COLO668 (cell line): Measurements from ENCODE around the gene CCDC97.

Experiments used
- DNase-seq: peaks from one replicate; lab custom pipeline; 2025; ENCODE audit not compliant: unreplicated experiment; lab: John Stamatoyannopoulos, UW

Gene CCDC97

DNA sequence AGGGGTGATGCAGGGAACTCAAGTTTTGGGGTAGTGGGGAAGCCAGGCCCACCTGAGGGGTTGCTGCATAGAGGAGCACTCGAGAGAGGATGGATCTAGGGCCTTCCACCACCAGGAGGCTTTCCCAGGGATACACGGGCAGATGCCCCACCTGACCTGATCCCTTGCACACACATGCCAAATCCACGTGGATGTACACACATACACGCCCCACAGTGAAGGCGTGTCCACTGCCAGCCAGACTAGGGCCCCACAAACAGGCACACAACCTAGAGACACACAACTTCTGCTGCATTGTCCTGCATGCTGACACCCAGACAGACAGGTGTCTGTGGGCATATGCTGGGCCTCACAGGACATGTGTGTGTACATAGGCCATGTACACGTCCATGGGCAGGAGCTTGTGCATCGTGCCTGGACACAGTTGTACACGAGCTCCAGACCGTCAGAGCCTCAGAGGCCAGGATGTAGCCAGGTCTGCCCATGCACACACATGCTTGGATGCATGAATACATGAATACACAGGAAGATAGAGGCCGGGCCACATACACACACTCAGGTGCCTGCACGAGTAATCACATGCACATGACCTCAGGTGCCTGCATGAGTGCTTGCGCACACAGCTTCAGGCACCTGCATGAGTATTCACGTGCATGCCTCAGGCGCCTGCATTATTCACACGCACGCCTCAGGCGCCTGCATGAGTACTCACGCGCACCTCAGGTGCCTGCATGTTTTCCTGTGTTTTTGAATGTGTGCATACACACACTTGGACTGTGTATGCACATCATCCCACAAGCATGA lies 8.9 kb downstream of the CCDC97 start:
- DNase-seq: no peak

DNA sequence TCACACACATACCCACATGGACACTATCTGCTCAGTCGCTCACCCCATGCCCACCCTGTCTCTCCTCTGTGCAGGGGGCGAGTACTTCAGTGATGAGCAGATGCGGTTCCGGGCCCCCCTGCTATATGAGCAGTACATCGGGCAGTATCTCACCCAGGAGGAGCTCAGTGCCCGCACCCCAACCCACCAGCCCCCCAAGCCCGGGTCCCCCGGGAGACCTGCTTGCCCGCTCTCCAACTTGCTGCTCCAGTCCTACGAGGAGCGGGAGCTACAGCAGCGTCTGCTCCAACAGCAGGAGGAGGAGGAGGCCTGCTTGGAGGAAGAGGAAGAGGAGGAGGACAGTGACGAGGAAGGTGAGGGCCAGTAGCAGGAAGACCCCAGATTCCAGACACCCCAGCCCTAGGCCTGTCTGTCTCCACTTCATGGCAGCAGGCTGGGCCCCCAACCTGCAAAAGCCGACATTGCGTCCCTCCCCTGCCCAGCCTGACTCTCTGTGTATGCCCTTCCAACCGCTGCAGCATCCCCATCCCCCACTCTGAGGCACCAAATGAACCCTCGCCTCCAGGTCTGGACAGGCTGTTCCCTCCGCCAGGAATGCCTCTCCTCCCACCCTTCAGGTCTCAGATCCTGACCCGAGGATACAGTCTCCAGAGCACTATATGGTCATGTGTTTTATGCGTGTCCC lies 9.7 kb downstream of the CCDC97 start:
- no peak for DNase-seq

DNA sequence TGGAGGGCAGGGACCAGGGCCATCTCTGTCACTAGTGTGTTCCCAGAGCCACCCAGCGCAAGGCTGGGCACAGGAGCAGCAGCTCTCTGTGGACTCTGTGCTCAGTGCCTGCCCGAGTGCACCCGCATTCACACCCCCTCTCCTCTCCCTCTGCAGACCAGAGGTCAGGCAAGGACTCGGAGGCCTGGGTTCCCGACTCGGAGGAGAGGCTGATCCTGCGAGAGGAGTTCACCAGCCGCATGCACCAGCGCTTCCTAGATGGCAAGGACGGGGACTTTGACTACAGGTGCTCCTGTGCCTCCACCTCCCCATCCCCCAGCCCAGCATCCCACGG lies 10.2 kb downstream of the CCDC97 start:
- no peak for DNase-seq

DNA sequence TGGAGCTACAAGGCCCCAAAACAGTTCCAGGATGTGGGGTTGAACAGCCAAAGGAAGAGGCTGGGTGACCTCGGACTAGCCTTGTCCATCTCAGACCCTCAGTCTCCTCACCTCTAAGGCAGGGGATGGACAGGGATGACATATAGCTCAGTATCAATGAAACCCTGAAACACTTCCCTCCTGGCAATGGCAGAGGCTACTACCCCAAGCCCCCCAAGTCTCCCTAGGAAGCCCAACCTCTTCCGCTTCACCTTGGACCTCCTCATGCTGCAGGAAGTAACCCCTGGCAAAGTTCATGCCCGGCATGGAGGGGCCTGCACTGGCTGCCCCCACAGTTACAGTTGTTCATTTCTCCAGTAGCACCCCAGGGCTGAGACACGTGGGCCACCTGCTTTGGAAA lies 10.6 kb downstream of the CCDC97 start:
- no peak for DNase-seq

DNA sequence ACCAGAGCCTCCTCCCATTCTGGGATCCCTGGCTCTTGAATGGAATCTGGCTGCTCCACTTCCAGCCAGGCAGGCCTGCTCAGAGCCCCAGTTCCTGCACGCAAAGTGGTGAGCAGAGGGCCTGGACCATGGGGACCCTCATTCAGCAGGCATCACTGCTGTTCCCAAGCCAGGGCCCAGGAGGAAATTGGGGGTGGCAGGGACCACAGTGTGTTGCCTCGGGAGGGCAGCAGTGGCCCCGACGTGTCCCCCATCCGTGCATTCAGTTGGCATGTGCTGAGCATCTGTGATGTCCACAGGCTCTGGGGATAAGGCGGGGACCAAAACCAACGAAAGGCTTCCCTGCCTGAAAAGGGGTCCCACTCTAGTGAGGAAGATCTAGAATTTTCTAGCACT lies 11.2 kb downstream of the CCDC97 start:
- DNase-seq: no peak

DNA sequence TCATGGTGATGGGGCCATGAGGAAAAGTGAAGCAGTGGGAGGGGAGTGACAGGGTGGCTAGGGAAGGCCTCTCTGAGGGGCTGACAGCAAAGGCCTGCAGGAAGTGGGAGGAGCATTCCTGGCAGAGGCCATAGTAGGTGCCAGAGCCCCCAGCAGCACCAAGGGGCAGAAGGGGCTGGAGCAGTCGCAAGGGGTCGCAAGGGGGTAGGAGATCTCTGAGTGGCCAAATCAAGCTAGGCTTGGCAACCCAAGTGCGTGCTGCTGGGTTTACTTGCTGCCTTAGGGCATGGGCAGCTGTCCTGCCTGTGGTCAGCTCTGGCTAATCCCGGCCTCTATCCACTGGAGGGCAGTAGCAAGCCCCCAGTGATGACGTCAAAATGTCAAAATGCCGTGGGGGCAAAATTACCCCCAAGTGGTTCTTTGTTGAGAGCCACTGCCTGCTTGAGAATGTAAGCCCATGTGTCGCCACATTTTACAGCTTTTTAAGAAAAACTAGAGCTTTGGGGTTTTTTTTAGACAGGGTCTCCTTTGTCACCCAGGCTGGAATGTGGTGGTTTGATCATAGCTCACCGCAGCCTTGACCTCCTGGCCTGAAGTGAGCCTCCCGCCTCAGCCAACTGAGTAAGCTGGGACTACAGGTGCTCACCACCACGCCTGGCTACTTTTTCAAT lies 11.8 kb downstream of the CCDC97 start:
- peak; percentile 4 for DNase-seq

DNA sequence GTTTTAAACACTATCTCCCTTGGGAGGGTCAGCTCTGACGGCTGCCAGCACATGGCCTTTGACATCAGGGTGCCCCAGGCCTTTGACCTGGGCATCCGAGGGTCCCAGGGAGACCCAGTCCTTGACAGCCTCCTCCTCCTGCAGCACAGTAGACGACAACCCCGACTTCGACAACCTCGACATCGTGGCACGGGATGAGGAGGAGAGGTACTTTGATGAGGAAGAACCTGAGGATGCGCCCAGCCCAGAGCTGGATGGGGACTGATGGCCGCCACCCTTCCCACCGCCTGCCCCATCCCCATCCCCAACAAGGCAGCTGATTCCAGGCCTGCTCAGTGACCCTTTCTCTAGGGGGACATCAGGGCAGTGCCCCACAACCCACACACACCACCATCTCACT lies 12.5 kb downstream of the CCDC97 start:
- DNase-seq: no peak

DNA sequence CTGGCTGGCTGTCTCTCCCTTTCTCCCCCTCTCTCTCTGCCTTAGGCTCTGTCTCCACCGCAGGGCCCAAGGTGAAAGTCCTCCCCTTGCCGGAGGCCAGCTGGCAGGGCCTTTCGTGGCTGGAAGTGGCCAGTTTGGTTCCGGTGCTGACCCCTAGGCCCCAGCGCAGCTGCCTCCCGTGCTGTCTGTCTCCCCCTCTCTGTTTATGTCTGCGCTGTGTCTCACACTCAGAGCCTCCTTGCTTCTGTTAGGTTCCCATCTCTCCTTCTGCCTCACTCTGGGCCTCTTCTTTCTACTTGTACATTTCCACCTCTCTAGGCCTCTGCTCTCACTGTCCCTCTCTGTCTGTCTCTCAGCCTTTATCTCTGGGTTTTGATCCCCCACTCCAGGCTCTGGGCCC lies 13.1 kb downstream of the CCDC97 start:
- no peak for DNase-seq

DNA sequence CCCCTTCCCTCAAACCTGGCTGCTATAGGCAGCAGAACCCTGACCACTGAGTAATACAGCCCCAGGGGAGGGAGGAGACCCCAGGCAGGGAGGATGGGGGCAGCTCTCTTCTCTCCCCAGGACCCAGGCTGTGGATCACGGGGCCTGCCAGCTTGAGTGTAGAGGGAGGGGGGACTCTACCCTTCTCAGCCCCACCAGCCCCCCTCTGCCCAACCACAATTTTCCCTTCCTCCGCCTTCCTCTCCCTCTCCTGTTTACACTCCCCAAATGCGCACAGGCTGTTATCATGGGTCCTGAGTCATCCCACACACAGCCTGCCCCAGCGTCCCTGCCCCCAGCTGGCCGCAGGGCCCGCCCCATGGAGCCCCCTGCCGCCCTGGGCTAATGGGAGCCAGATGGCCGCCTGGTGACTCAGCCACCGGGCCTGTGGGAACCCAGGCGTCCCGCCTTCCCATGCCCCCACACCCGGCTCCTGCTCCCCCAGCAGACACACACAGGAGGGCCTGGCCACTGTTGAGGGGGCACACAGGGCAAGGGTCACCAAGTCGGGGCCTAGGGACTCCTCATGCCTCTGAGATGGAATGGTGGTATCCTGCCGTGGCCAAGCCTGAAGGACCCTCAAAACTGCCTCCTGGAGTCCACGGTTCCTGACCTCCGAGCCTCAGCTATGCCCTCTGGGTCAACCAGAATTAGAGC lies 13.6 kb downstream of the CCDC97 start:
- DNase-seq: no peak

DNA sequence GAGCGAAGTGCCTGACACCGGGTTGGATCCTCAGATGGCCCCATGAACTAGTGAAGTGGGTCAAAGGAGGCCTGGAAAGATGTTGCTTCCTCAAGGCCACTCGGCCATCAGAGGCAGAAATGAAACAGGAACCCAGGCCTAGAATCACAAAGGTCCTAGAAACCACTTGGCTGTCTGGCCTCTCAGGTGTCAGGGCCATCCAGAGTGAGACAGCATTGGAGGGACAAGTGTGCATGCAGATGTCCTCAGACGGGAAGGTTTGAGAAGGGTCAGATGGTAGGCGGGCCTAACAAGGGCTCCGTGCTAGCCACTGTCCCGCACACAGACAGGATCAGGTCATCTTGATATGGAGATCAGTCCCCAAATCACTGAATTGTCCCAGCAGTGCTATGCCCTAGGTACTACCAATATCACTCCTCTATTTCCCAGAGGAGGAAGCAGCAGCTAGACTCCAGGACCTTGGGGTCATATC lies 14.3 kb downstream of the CCDC97 start:
- DNase-seq: no peak

DNA sequence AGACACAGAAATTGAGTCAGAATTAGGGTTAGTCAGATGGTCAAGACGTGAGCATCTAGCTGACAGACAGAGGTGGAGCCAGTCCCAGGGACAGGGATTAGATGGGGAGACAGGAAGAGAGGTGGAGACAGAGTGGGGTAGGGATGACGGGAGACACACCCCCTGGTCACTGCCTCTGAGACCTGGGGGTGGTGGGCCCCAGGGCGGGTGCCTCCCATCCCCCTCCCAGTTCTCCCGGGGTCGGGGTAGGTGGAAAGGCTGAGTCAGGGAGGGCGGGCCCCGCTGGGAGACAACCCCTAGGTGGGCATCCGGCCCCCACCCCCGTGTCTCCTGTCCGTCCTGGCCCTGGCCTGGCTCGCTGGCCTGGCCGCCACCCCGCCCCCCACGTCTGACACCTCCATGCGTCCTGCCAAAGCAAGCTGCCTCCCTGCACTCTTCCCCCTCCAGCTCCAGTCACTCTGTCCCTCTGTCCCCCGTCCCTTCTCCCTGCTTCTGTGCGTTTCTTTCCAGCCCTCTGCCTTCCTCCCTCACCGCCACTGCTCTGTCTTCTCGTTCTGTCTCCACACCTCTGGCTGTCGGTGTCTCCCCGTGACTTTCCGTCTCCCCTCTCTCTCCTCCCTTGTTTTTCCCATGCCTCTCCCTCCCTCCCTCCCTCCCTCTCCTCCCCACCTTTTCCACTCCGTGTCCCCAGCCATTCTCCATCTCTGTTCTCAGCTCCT lies 15.1 kb downstream of the CCDC97 start:
- DNase-seq: peak; percentile 9

DNA sequence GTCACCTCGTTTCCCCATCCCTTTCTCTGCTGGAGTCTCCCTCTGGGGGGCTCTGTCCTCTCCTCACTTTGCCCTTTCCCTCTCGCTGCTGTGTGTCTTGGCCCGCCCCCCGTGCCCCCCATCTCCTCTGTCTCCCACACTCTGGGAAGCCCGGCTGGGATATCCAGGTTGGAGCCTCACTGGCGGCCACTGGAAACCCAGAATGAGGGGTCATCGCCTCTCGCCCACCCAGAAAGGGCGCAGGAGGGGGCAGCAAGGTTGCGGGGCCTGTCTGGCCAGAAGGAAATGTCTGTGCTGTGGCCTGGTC lies 15.6 kb downstream of the CCDC97 start:
- no peak for DNase-seq

DNA sequence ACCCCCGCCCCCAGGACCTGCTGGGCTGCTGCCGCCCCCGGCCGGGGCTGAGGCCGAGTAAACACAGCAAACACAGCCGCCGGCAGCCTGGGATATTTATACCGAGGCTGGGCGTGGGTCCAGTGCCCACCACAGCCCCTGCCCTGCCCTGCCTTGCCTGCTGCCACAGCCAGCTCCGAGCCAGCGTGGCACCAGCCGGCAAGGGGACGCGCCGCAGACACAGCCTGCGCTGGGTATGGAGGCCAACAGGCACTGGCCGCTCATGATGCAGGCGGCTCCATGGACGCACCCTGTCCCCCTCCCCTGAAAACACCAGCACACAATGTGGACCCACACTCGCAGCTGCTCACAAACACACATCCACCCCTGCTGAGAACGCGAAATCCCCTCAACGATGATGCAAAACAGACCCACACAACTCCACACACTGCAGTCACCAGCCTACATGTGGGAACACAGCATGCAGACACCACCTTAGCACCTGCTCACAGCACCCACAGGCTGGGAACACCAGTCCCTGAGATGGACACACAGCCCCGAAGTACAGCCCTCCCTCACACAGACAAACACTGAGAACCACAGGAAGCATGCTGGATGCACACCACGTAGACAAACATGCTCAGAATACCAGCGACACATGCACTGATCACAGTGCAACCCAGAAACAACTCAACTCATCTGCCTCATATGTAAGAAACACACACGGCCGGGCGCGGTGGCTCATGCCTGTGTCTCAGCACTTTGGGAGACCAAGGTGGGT lies 16.2 kb downstream of the CCDC97 start:
- peak; percentile 28 for DNase-seq

DNA sequence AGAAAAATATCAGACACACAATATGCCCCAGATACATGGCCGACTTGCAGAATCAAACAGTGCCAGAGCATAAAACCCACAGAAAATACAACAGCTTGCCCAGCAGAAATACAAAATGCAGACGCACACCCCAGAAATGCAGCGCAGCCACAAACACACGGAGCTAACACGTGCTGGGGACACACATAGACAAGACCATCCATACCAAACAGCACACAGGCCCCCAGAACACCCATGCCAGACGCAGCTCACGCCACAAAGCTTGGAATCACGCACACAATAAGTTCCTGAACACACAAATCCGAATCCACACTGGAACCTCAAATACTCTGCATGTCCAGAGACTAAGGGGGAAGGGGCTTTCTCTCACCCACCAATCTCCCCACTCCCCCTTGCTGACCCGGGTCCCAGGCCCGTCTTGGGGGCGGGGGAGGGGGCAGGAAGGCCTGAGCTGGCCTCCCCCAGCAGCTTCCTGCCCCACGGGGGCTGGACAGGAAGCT lies 17.2 kb downstream of the CCDC97 start:
- no peak for DNase-seq

DNA sequence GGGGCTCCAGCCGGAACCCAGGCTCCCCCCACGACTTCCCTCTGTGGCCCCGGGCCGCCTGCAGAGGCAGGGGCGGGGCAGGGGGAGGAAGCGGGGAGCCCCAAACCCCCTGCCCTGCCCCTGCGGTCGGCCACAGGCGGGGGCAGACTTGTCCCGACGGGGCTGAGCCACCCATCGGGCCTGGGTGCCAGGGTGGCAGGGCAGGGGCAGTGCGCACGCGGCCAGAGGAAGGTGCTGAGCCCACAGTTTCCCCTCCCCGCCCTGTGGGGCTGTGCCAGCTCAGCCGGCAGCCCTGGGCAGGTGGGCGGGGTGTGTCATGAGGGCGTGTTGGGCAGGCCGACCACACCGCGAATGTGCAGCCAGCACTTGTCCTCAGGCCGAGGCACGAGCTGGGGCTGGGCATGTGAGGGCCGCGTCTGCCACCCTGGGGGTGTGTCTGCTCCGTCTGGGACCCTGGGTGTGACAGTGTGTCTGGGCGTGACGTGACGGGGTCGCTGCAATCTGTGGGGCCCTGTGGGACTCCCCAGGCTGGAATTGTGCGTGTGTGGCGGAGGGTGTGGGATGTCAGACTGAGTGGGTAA lies 17.7 kb downstream of the CCDC97 start:
- peak; percentile 51 for DNase-seq

DNA sequence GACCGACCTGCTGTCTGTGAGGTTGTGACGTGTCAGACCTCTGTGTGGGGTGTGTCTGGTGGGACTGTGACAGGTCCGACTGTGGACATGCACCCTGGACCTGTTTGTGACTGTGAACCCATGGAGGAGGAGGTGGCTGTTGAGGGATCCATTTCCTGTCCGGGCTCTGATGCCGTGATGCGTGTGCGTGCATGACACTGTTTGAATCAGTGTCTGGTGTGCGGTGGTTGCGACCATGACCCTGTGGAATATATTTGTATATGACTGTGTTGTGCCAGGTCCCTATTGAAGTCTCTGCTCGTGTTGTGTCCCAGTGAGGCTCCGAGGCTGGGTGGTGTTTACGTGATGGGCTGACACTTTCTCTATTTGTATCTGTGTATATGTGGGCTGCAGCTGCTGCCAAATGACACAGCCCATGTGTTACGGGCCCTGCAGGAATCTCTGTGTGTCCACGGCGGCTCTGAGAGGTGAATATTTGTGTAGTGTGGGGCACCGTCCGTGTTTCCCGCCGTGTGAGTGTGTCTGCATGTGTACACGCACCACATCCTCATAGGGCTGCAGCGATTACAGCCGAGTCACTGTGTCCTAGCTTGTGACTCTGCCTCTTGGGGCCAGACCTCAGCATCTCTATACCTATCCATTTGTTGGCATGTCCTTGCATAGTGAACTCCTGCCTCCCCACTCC lies 18.3 kb downstream of the CCDC97 start:
- DNase-seq: peak; percentile 21

DNA sequence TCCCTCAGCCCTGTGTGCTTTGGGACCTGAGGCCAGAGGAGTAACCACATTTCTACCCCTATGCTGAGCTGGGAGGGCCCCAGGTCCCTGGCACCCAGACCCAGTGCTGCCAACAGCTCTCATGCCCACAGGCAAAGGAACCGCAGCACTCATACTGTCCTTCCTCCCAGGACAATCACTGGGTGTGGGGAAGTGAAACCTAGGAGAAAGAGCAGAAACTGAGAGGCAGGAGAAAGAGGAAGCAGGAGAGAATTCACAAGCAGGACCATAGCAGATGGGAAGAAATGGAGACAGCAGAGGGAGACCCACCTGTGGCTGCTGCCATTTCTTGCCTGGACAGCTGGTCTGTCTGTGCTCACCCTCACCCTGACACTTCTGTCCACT lies 18.9 kb downstream of the CCDC97 start:
- DNase-seq: no peak

DNA sequence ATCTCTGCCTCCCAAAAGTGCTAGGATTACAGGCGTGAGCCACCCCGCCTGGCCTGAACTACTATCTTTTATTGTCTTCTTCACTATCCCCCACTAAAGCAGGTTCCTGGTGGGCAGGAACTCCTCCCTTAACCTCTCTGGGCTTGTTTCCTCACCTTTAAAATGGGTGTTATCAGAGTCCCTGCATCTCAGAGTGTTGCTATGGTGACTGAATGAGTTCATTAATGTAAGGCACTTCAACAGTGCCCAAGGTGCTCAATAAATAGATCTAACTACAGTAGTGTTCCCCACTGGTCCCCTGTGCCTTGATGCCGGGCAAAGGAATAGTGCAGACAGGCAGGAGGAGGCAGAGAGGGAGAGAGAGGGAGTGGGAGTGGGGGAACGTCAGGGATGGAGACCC lies 20.5 kb downstream of the CCDC97 start:
- no peak for DNase-seq

DNA sequence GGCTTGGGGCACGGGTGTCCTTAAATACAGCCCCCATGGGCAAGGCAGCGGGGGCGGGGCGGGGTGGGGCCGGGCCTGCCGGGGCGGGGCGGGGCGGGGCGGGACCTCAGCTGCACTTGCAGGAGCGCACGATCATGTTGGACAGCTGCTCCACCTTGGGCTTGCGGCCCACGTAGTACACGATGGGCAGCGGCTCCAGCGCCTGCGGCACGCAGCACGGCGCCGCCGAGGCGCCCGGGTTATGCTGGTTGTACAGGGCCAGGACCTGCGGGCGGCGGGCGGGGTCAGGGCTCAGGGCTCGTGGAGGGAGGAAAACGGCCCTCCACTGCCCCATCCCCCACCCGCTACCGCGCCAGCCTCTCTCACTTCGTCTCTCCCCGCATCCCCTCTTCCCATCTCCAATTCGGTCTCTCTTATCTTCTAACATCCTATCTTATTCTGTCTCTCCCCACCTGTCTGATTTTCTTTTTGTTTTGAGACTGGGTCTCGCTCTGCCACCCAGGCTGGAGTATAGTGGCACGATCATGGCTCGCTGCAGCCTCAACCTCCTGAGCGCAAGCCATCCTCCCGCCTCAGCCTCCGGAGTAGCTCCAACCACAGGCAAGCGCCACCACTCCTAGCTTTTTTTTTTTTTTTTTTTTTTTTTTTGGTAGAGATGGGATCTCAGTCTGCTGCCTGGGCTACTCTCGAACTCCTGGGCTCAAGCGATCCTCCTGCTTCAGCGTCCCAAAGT lies 21.1 kb downstream of the CCDC97 start:
- no peak for DNase-seq
